ENCODE data around the gene MGMT. TPM values are rescaled to one million over a fixed set of nuclear protein-coding genes. Genes with fewer than 3 reads are reported as not detected.

MGMT gene
- total and polyA plus RNA-seq, 5 donors from 2014 or later: 18.7 to 48.0 (median 35.2) TPM

GRCh38 chr10:129586898-129587443, 119.9 kb downstream of the MGMT start:
- Histone ChIP-seq H3K4me3 (ENCODE audit: low read depth, low read length) (no peak overlapping the region), H3K36me3 (ENCODE audit: control insufficient read depth, insufficient read depth, low read length) (no peaks in the 10 kb centered on the region), H3K27me3 (ENCODE audit: control insufficient read depth, insufficient read depth, low read length) (no peaks in the 10 kb centered on the region), H3K4me1 (ENCODE audit: control insufficient read depth, insufficient read depth, low read length, poor library complexity, severe bottlenecking) (no peaks in the 10 kb centered on the region), H3K27ac (ENCODE audit: insufficient read depth, low read length, poor library complexity, severe bottlenecking) (no peak overlapping the region), H3K9me3 (ENCODE audit: control insufficient read depth in 2 of 2, low read length in 2 of 2) (peaks cover 19 to 37% of the 10 kb centered on the region in 2 experiments)
- ATAC-seq (ENCODE audit: low read depth in 2 of 2) (no peak), DNase-seq (no peak)
- H3K27me3 Mint-ChIP-seq: peaks cover 4% of the 10 kb centered on the region
- peak overlapping the region in 1 of 3 donors; percentile 18 for H3K27ac Mint-ChIP-seq
- H3K4me1 Mint-ChIP-seq: peaks cover 0 to 8% (median under 1%) of the 10 kb centered on the region in 4 donors
- H3K9me3 Mint-ChIP-seq: peaks cover 6 to 41% (median 13%) of the 10 kb centered on the region in 7 donors
- H3K36me3 Mint-ChIP-seq: peaks cover 66% of the 10 kb centered on the region
- no peak overlapping the region for H3K4me3 Mint-ChIP-seq

GRCh38 chr10:129589546-129589945, 122.5 kb downstream of the MGMT start:
- Mint-ChIP-seq H3K4me3 (no peak overlapping the region), H3K36me3 (peaks cover 62% of the 10 kb centered on the region), H3K27me3 (peaks cover 4% of the 10 kb centered on the region), H3K4me1 (peaks cover 0 to 8% (median 1%) of the 10 kb centered on the region in 4 donors), H3K9me3 (peaks cover 6 to 32% (median 12%) of the 10 kb centered on the region in 7 donors), H3K27ac (no peak overlapping the region)
- Histone ChIP-seq H3K4me3 (ENCODE audit: low read depth, low read length) (no peak overlapping the region), H3K27ac (ENCODE audit: insufficient read depth, low read length, poor library complexity, severe bottlenecking) (no peak overlapping the region), H3K36me3 (ENCODE audit: control insufficient read depth, insufficient read depth, low read length) (no peaks in the 10 kb centered on the region), H3K9me3 (ENCODE audit: control insufficient read depth in 2 of 2, low read length in 2 of 2) (peaks cover 19 to 37% of the 10 kb centered on the region in 2 experiments), H3K27me3 (ENCODE audit: control insufficient read depth, insufficient read depth, low read length) (no peaks in the 10 kb centered on the region), H3K4me1 (ENCODE audit: control insufficient read depth, insufficient read depth, low read length, poor library complexity, severe bottlenecking) (no peaks in the 10 kb centered on the region)
- ATAC-seq (ENCODE audit: low read depth in 2 of 2) (no peak), DNase-seq (no peak)

GRCh38 chr10:129593953-129594352, 126.9 kb downstream of the MGMT start:
- H3K27me3 ChIP-seq (ENCODE audit: control insufficient read depth, insufficient read depth, low read length): no peaks in the 10 kb centered on the region
- no peak overlapping the region for H3K4me3 ChIP-seq (ENCODE audit: low read depth, low read length)
- DNase-seq (no peak), ATAC-seq (ENCODE audit: low read depth in 2 of 2) (no peak)
- peaks cover 0 to 13% (median 0%) of the 10 kb centered on the region in 7 donors for H3K9me3 Mint-ChIP-seq
- H3K27ac ChIP-seq (ENCODE audit: insufficient read depth, low read length, poor library complexity, severe bottlenecking): no peak overlapping the region
- H3K27ac Mint-ChIP-seq: no peak overlapping the region
- peaks cover 0 to 3% (median 1%) of the 10 kb centered on the region in 4 donors for H3K4me1 Mint-ChIP-seq
- no peaks in the 10 kb centered on the region for H3K9me3 ChIP-seq (ENCODE audit: control insufficient read depth in 2 of 2, low read length in 2 of 2)
- peaks cover 4% of the 10 kb centered on the region for H3K27me3 Mint-ChIP-seq
- H3K36me3 ChIP-seq (ENCODE audit: control insufficient read depth, insufficient read depth, low read length): no peaks in the 10 kb centered on the region
- H3K4me1 ChIP-seq (ENCODE audit: control insufficient read depth, insufficient read depth, low read length, poor library complexity, severe bottlenecking): no peaks in the 10 kb centered on the region
- H3K36me3 Mint-ChIP-seq: peaks cover 52% of the 10 kb centered on the region
- H3K4me3 Mint-ChIP-seq: no peak overlapping the region

GRCh38 chr10:129594811-129595210, 127.8 kb downstream of the MGMT start:
- Histone ChIP-seq H3K36me3 (ENCODE audit: control insufficient read depth, insufficient read depth, low read length) (no peaks in the 10 kb centered on the region), H3K4me3 (ENCODE audit: low read depth, low read length) (no peak overlapping the region), H3K27me3 (ENCODE audit: control insufficient read depth, insufficient read depth, low read length) (no peaks in the 10 kb centered on the region), H3K4me1 (ENCODE audit: control insufficient read depth, insufficient read depth, low read length, poor library complexity, severe bottlenecking) (no peaks in the 10 kb centered on the region), H3K27ac (ENCODE audit: insufficient read depth, low read length, poor library complexity, severe bottlenecking) (no peak overlapping the region), H3K9me3 (ENCODE audit: control insufficient read depth in 2 of 2, low read length in 2 of 2) (no peaks in the 10 kb centered on the region)
- Mint-ChIP-seq H3K4me3 (no peak overlapping the region), H3K36me3 (peaks cover 46% of the 10 kb centered on the region), H3K27ac (no peak overlapping the region), H3K9me3 (peaks cover 0 to 13% (median 0%) of the 10 kb centered on the region in 7 donors), H3K4me1 (peaks cover 0 to 3% (median 1%) of the 10 kb centered on the region in 4 donors), H3K27me3 (no peaks in the 10 kb centered on the region)
- DNase-seq (no peak), ATAC-seq (ENCODE audit: low read depth in 2 of 2) (no peak)

- no peak for ATAC-seq (ENCODE audit: low read depth in 2 of 2)
- H3K36me3 Mint-ChIP-seq: peaks cover 36% of the 10 kb centered on the region
- H3K27ac Mint-ChIP-seq: no peak overlapping the region
- no peak for DNase-seq
- H3K9me3 Mint-ChIP-seq: peaks cover 0 to 5% (median 0%) of the 10 kb centered on the region in 7 donors
- Histone ChIP-seq H3K9me3 (ENCODE audit: control insufficient read depth in 2 of 2, low read length in 2 of 2) (no peaks in the 10 kb centered on the region), H3K36me3 (ENCODE audit: control insufficient read depth, insufficient read depth, low read length) (no peaks in the 10 kb centered on the region), H3K4me3 (ENCODE audit: low read depth, low read length) (no peak overlapping the region), H3K27me3 (ENCODE audit: control insufficient read depth, insufficient read depth, low read length) (no peaks in the 10 kb centered on the region), H3K4me1 (ENCODE audit: control insufficient read depth, insufficient read depth, low read length, poor library complexity, severe bottlenecking) (no peaks in the 10 kb centered on the region), H3K27ac (ENCODE audit: insufficient read depth, low read length, poor library complexity, severe bottlenecking) (no peak overlapping the region)
- H3K27me3 Mint-ChIP-seq: no peaks in the 10 kb centered on the region
- peaks cover 0 to 3% (median 1%) of the 10 kb centered on the region in 4 donors for H3K4me1 Mint-ChIP-seq
- no peak overlapping the region for H3K4me3 Mint-ChIP-seq
Observed at GRCh38 chr10:129598413-129598812, 131.4 kb downstream of the MGMT start.

- H3K4me3 Mint-ChIP-seq: no peak overlapping the region
- H3K27me3 Mint-ChIP-seq: no peaks in the 10 kb centered on the region
- peaks cover 0 to 3% (median 0%) of the 10 kb centered on the region in 4 donors for H3K4me1 Mint-ChIP-seq
- no peak for ATAC-seq (ENCODE audit: low read depth in 2 of 2)
- no peak overlapping the region for H3K27ac ChIP-seq (ENCODE audit: insufficient read depth, low read length, poor library complexity, severe bottlenecking)
- H3K27me3 ChIP-seq (ENCODE audit: control insufficient read depth, insufficient read depth, low read length): no peaks in the 10 kb centered on the region
- H3K4me3 ChIP-seq (ENCODE audit: low read depth, low read length): no peak overlapping the region
- no peaks in the 10 kb centered on the region for H3K4me1 ChIP-seq (ENCODE audit: control insufficient read depth, insufficient read depth, low read length, poor library complexity, severe bottlenecking)
- H3K9me3 Mint-ChIP-seq: peaks cover 0 to 4% (median 0%) of the 10 kb centered on the region in 7 donors
- no peaks in the 10 kb centered on the region for H3K36me3 ChIP-seq (ENCODE audit: control insufficient read depth, insufficient read depth, low read length)
- no peaks in the 10 kb centered on the region for H3K9me3 ChIP-seq (ENCODE audit: control insufficient read depth in 2 of 2, low read length in 2 of 2)
- H3K36me3 Mint-ChIP-seq: peaks cover 28% of the 10 kb centered on the region
- no peak for DNase-seq
- H3K27ac Mint-ChIP-seq: no peak overlapping the region
Observed at GRCh38 chr10:129599160-129599559, 132.1 kb downstream of the MGMT start.

GRCh38 chr10:129601737-129602136, 134.7 kb downstream of the MGMT start:
- H3K27me3 ChIP-seq (ENCODE audit: control insufficient read depth, insufficient read depth, low read length): no peaks in the 10 kb centered on the region
- DNase-seq: no peak
- no peaks in the 10 kb centered on the region for H3K36me3 ChIP-seq (ENCODE audit: control insufficient read depth, insufficient read depth, low read length)
- peak in 1 of 2 donors; percentile 18 for ATAC-seq (ENCODE audit: low read depth in 2 of 2)
- H3K27me3 Mint-ChIP-seq: no peaks in the 10 kb centered on the region
- H3K27ac Mint-ChIP-seq: peak overlapping the region in 1 of 3 donors; percentile 32
- peaks cover 0 to 3% (median 0%) of the 10 kb centered on the region in 7 donors for H3K9me3 Mint-ChIP-seq
- peaks cover 0 to 8% (median 0%) of the 10 kb centered on the region in 4 donors for H3K4me1 Mint-ChIP-seq
- H3K27ac ChIP-seq (ENCODE audit: insufficient read depth, low read length, poor library complexity, severe bottlenecking): no peak overlapping the region
- no peaks in the 10 kb centered on the region for H3K9me3 ChIP-seq (ENCODE audit: control insufficient read depth in 2 of 2, low read length in 2 of 2)
- H3K4me3 ChIP-seq (ENCODE audit: low read depth, low read length): no peak overlapping the region
- H3K36me3 Mint-ChIP-seq: peaks cover 3% of the 10 kb centered on the region
- no peak overlapping the region for H3K4me3 Mint-ChIP-seq
- H3K4me1 ChIP-seq (ENCODE audit: control insufficient read depth, insufficient read depth, low read length, poor library complexity, severe bottlenecking): no peaks in the 10 kb centered on the region

GRCh38 chr10:129602938-129603535, 136.0 kb downstream of the MGMT start:
- DNase-seq (no peak), ATAC-seq (ENCODE audit: low read depth in 2 of 2) (no peak)
- Mint-ChIP-seq H3K4me1 (peaks cover 0 to 5% (median 3%) of the 10 kb centered on the region in 4 donors), H3K27me3 (no peaks in the 10 kb centered on the region), H3K27ac (no peak overlapping the region), H3K4me3 (no peak overlapping the region), H3K9me3 (no peaks in the 10 kb centered on the region), H3K36me3 (no peaks in the 10 kb centered on the region)
- no peaks in the 10 kb centered on the region for H3K9me3 ChIP-seq (ENCODE audit: control insufficient read depth in 2 of 2, low read length in 2 of 2)
- H3K27ac ChIP-seq (ENCODE audit: insufficient read depth, low read length, poor library complexity, severe bottlenecking): no peak overlapping the region
- H3K27me3 ChIP-seq (ENCODE audit: control insufficient read depth, insufficient read depth, low read length): no peaks in the 10 kb centered on the region
- H3K4me1 ChIP-seq (ENCODE audit: control insufficient read depth, insufficient read depth, low read length, poor library complexity, severe bottlenecking): no peaks in the 10 kb centered on the region
- no peak overlapping the region for H3K4me3 ChIP-seq (ENCODE audit: low read depth, low read length)
- H3K36me3 ChIP-seq (ENCODE audit: control insufficient read depth, insufficient read depth, low read length): no peaks in the 10 kb centered on the region
